Measurements from ENCODE around the gene NME3.
"Not testable (repeated sequence)": the region's sequence is repeated elsewhere in the genome, so short reads cannot be mapped to it uniquely, and the experiment has no call there.

The NME3 gene

GRCh38 chr16:1800701-1801100 is 29.4 kb upstream of the NME3 start:
- no peak for DNase-seq
- Mint-ChIP-seq H3K9me3 (peaks cover 46% of the 10 kb centered on the region), H3K4me3 (no peak overlapping the region), H3K4me1 (no peaks in the 10 kb centered on the region), H3K27me3 (ENCODE audit: low read depth, poor library complexity) (no peaks in the 10 kb centered on the region), H3K36me3 (ENCODE audit: low read depth) (peaks cover 74% of the 10 kb centered on the region), H3K27ac (no peak overlapping the region)
- no peak for TF ChIP-seq CTCF (IDR thresholded peaks at IDR 0.05)

- peaks cover 59% of the 10 kb centered on the region for H3K36me3 Mint-ChIP-seq (ENCODE audit: low read depth)
- peaks cover 43% of the 10 kb centered on the region for H3K9me3 Mint-ChIP-seq
- H3K4me3 Mint-ChIP-seq; H3K27me3 Mint-ChIP-seq (ENCODE audit: low read depth, poor library complexity); DNase-seq; H3K4me1 Mint-ChIP-seq; H3K27ac Mint-ChIP-seq: not testable (repeated sequence)
These were observed 27.9 kb upstream of the NME3 start for GRCh38 chr16:1799263-1799662.

- H3K4me3 Mint-ChIP-seq = no peak overlapping the region
- no peaks in the 10 kb centered on the region for H3K27me3 Mint-ChIP-seq (ENCODE audit: low read depth, poor library complexity)
- peaks cover 39% of the 10 kb centered on the region for H3K36me3 Mint-ChIP-seq (ENCODE audit: low read depth)
- no peak for DNase-seq
- no peak overlapping the region for H3K27ac Mint-ChIP-seq
- H3K9me3 Mint-ChIP-seq = peaks cover 35% of the 10 kb centered on the region
- no peaks in the 10 kb centered on the region for H3K4me1 Mint-ChIP-seq
- no peak for TF ChIP-seq CTCF (IDR thresholded peaks at IDR 0.05)
These were observed 23.7 kb upstream of the NME3 start for GRCh38 chr16:1794908-1795666.

- Mint-ChIP-seq H3K36me3 (ENCODE audit: low read depth) (peaks cover 32% of the 10 kb centered on the region), H3K4me1 (no peaks in the 10 kb centered on the region), H3K27me3 (ENCODE audit: low read depth, poor library complexity) (no peaks in the 10 kb centered on the region), H3K9me3 (peaks cover 28% of the 10 kb centered on the region), H3K27ac (no peak overlapping the region), H3K4me3 (no peak overlapping the region)
- TF ChIP-seq CTCF (IDR thresholded peaks at IDR 0.05) = no peak
- no peak for DNase-seq
These were observed 23.0 kb upstream of the NME3 start for GRCh38 chr16:1794221-1794871.

- no peaks in the 10 kb centered on the region for H3K27me3 Mint-ChIP-seq (ENCODE audit: low read depth, poor library complexity)
- H3K9me3 Mint-ChIP-seq = peaks cover 21% of the 10 kb centered on the region
- no peak within 1 kb of the TSS for H3K4me3 Mint-ChIP-seq
- peaks cover 25% of the 10 kb centered on the region for H3K36me3 Mint-ChIP-seq (ENCODE audit: low read depth)
- no peak for TF ChIP-seq CTCF (IDR thresholded peaks at IDR 0.05)
- H3K4me1 Mint-ChIP-seq = no peaks in the 10 kb centered on the region
- no peak within 1 kb of the TSS for H3K27ac Mint-ChIP-seq
- DNase-seq = no peak
These were observed 22.4 kb upstream of the NME3 start, which contains the start of gene IGFALS for GRCh38 chr16:1793578-1794220. Gene IGFALS, minus strand, starts transcription at chr16:1793705. Its CDS starts 53 bp downstream, at chr16:1793652.

GRCh38 chr16:1792836-1793577 is 21.7 kb upstream of the NME3 start:
- no peak for TF ChIP-seq CTCF (IDR thresholded peaks at IDR 0.05)
- peaks cover 17% of the 10 kb centered on the region for H3K9me3 Mint-ChIP-seq
- H3K36me3 Mint-ChIP-seq (ENCODE audit: low read depth) = peaks cover 21% of the 10 kb centered on the region
- H3K4me3 Mint-ChIP-seq = no peak overlapping the region
- H3K4me1 Mint-ChIP-seq = no peaks in the 10 kb centered on the region
- DNase-seq = no peak
- no peak overlapping the region for H3K27ac Mint-ChIP-seq
- H3K27me3 Mint-ChIP-seq (ENCODE audit: low read depth, poor library complexity) = no peaks in the 10 kb centered on the region

All from nephron progenitor cell (in vitro differentiated cells).